Testis (tissue), 3 donors: ENCODE results near the gene CCDC194. TPM values are rescaled to one million over a fixed set of nuclear protein-coding genes. Genes with fewer than 3 reads are reported as not detected.
A peak's percentile ranks its signal among the peaks of the same experiment; 100 is the strongest.

Source experiments
- DNase-seq: peaks from one replicate; pipeline ENCODE4 v3.0.0-alpha.2; 2019
- H3K27ac ChIP-seq, 2 donors: fragments of 200-600 bp; sonication (generic); one replicate each; pipeline ENCODE4 v1.5.1; 2019
- H3K27me3 ChIP-seq: fragments of 200-600 bp; sonication (generic); one replicate; pipeline ENCODE4 v1.5.1; 2019
- H3K36me3 ChIP-seq: fragments of 200-600 bp; sonication (generic); one replicate; pipeline ENCODE4 v1.5.1; 2017; ENCODE audit warnings: low read depth; ENCODE audit errors: missing control alignments
- H3K4me1 ChIP-seq: fragments of 200-600 bp; sonication (generic); one replicate; pipeline ENCODE4 v1.5.1; 2019
- H3K4me3 ChIP-seq, 2 donors: fragments of 200-600 bp; sonication (generic); one replicate each; pipeline ENCODE4 v1.5.1; 2017 to 2019
- H3K9me3 ChIP-seq: fragments of 200-600 bp; sonication (generic); one replicate; pipeline ENCODE4 v1.5.1; 2017
- POLR2A ChIP-seq: fragments of 450-650 bp; IDR thresholded peaks from one replicate; pipeline ENCODE4 v1.6.1; 2017; ENCODE audit warnings: antibody characterized with exemption, mild to moderate bottlenecking, moderate library complexity
- WGBS, 2 donors: methylation state at CpG; one replicate each; pipeline ENCODE4 v1.1.5; 2018; 5-methylcytosine and 5-hydroxymethylcytosine counted together
- intact Hi-C: fragments of 100-400 bp; cut with DNase I; formaldehyde crosslinking; loops from one replicate; pipeline ENCODE4 v1.15.1; 2023; ENCODE audit warnings: low total_unique reads
- polyA plus RNA-seq: library from polyadenylated mRNA; stranded (reverse); fragments of 350-450 nt; fragmentation: Illumina TruSeq; extraction: RNeasy Lipid Tissue Mini Kit (QIAGEN cat#74804); gene quantifications from one replicate; pipeline ENCODE4 v1.2.3, GENCODE V29; 2014; ENCODE audit warnings: low read depth, low replicate concordance; ENCODE audit not compliant: insufficient read depth
- total RNA-seq, 2 donors: library from RNA; depleted of rRNA; stranded (reverse); fragments of >200 nt; gene quantifications; one replicate each; pipeline ENCODE4 v1.2.3, GENCODE V29; 2016
- TF ChIP-seq, protein P1 (sequence below), 3 experiments: fragments of 450-650 bp in 2 of 3; fragments of 200-600 bp in 1 of 3; sonication (generic) in 1 of 3; IDR thresholded peaks; one replicate each; pipeline ENCODE4 v1.5.1; 2016 to 2019; ENCODE audit warnings: antibody characterized with exemption in 3 of 3, mild to moderate bottlenecking in 2 of 3, moderate library complexity in 1 of 3

The CCDC194 gene
- total and polyA plus RNA-seq, 3 donors from 2014 or later: 0.45 to 1.3 TPM; not detected in 1

DNA sequence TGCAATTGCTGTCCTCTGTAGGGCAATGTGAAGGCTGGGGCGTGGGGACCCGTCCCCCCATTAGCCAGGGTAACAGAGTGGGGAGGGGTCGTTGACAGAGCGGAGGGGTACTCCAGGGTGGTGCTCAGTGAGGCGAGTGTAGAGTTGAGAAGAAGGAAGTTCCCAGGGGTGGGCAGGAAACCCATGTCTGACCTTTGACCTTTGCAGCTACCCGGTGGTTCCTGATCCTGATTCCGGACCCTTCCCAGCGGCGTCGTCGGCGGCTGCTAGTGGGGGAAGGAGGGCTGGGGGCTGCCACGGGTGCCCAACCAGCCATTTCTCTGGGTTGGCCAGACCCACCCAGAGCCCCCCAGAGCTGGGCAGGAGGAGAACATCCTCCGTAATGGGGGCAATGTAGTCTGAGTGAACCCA is 14.8 kb downstream of the CCDC194 start:
- no peaks in the 10 kb centered on the region for H3K9me3 ChIP-seq
- no peaks in the 10 kb centered on the region for H3K36me3 ChIP-seq
- no peak for DNase-seq
- H3K4me1 ChIP-seq: no peaks in the 10 kb centered on the region
- no peaks in the 10 kb centered on the region for H3K27me3 ChIP-seq
- no peak overlapping the region for H3K4me3 ChIP-seq
- H3K27ac ChIP-seq: no peak overlapping the region
- 62 to 73% methylated on average over 11 to 14 of the region's 14 CpGs for WGBS, 2 donors
- TF ChIP-seq POLR2A: no peak
- TF ChIP-seq, protein P1, sequence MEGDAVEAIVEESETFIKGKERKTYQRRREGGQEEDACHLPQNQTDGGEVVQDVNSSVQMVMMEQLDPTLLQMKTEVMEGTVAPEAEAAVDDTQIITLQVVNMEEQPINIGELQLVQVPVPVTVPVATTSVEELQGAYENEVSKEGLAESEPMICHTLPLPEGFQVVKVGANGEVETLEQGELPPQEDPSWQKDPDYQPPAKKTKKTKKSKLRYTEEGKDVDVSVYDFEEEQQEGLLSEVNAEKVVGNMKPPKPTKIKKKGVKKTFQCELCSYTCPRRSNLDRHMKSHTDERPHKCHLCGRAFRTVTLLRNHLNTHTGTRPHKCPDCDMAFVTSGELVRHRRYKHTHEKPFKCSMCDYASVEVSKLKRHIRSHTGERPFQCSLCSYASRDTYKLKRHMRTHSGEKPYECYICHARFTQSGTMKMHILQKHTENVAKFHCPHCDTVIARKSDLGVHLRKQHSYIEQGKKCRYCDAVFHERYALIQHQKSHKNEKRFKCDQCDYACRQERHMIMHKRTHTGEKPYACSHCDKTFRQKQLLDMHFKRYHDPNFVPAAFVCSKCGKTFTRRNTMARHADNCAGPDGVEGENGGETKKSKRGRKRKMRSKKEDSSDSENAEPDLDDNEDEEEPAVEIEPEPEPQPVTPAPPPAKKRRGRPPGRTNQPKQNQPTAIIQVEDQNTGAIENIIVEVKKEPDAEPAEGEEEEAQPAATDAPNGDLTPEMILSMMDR (IDR thresholded peaks at IDR 0.05): no peak
- intact Hi-C loops: no loop called here

DNA sequence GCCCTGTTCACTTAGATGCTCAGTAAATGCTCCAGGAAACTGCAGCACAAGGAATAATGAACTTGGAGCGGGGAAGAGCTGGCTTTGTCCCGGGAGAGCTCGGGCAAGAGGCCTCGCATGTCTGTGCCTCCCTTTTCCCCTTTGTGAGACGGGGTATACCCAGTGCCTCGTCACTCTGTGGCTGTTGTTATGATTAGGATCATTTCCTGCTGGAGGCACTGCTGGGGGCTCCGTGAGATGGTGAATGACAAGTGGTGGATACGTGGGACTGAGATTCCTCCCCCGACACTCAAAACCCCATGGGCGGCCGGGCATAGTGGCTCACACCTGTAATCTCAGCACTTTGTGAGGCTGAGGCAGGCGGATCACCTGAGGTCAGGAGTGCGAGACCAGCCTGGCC is 15.7 kb downstream of the CCDC194 start:
- no peak overlapping the region for H3K4me3 ChIP-seq
- TF ChIP-seq, protein P1 (IDR thresholded peaks at IDR 0.05): no peak
- no peak for TF ChIP-seq POLR2A
- H3K9me3 ChIP-seq: no peaks in the 10 kb centered on the region
- no peaks in the 10 kb centered on the region for H3K36me3 ChIP-seq
- H3K27ac ChIP-seq: no peak overlapping the region
- DNase-seq: no peak
- no peaks in the 10 kb centered on the region for H3K27me3 ChIP-seq
- intact Hi-C loops: no loop called here
- H3K4me1 ChIP-seq: no peaks in the 10 kb centered on the region
- WGBS, 2 donors: 80 to 81% methylated on average over 13 of the region's 13 CpGs

DNA sequence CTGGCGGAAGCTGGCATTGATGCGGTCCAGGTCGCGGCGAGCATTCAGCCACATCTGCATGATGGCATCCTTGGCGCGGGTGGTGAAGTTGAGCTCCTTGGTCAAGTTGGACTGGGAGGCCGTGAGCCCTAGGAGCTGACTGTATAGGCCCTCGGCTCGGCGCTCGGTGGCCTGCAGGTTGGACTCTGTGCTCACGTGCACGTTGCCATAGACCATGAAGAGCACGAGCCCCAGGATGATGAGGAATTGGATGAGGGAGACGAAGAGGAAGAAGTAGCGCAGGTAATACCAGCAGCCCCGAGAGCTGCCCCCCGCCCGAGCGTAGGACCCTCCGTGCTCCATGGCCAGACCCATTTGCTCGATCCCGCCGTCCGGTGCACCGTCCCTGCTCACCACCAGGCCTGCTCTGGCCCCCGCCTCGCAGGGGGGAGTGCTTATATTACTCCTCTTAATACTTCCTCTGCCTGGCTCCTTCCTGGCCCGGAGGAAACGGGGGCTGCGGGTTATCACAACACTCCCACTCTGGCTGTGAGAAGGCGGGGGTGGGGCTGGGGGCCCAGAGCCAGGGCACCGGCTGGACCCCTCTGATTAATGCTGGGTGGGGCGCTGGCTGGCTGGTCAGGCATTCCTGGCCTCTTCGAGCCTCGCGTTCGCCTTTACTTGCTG is 16.9 kb downstream of the CCDC194 start, which contains the start of gene PLVAP:
Gene PLVAP, minus strand, starts transcription at position 408 of the 666 bp plus-strand sequence. Its CDS starts 54 bp downstream, at position 354.
- Histone ChIP-seq H3K4me3 (no peak within 1 kb of the TSS), H3K4me1 (no peaks in the 10 kb centered on the region), H3K9me3 (no peaks in the 10 kb centered on the region), H3K27me3 (no peaks in the 10 kb centered on the region), H3K36me3 (no peaks in the 10 kb centered on the region), H3K27ac (no peak within 1 kb of the TSS)
- intact Hi-C loops: no loop called here
- DNase-seq: no peak
- 69 to 75% methylated on average over 38 to 39 of the region's 39 CpGs for WGBS, 2 donors
- TF ChIP-seq, protein P1 (IDR thresholded peaks at IDR 0.05): no peak
- TF ChIP-seq POLR2A: no peak

DNA sequence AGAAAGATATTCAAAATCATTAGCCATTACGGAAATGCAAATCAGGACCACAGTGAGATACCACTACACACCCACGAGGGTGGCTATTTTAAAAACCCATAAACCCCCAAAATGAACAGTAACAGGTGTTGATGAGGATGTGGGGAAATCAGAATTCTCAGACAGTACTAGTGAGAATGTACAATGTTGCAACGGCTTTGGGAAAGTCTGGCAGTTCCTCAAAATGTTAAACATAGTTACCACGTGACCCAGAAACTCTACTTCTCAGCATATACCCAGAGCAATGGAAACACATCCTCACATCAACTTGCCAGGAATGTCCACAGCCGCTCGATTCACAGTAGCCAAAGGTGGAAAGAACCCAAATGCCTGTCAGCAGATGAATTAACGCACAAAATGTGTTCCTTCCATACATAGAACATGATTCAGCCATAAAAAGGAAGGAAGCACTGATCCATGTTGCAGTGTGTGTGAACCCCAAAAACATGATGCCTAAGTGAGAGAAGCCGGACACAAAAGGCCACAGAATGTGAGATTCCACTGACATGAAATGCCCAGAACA is 23.9 kb downstream of the CCDC194 start:
- WGBS, 2 donors: 39 to 53% methylated on average over 8 of the region's 8 CpGs
- Histone ChIP-seq H3K9me3 (no peaks in the 10 kb centered on the region), H3K4me3 (no peak overlapping the region), H3K27ac (no peak overlapping the region), H3K36me3 (no peaks in the 10 kb centered on the region), H3K4me1 (no peaks in the 10 kb centered on the region), H3K27me3 (no peaks in the 10 kb centered on the region)
- TF ChIP-seq, protein P1 (IDR thresholded peaks at IDR 0.05): no peak
- TF ChIP-seq POLR2A: no peak
- DNase-seq: peak; percentile 41
- intact Hi-C loops: no loop called here
